ENCODE results near the gene NLGN1.
"Not testable (repeated sequence)": the region's sequence is repeated elsewhere in the genome, so short reads cannot be mapped to it uniquely, and the experiment has no call there.

The NLGN1 gene

GRCh38 chr3:174192471-174192870 is 794.9 kb downstream of the NLGN1 start:
- no peaks in the 10 kb centered on the region for H3K4me1 Mint-ChIP-seq (ENCODE audit: low read depth in 2 of 2)
- H3K4me3 Mint-ChIP-seq: no peak overlapping the region
- H3K36me3 Mint-ChIP-seq (ENCODE audit: insufficient read depth): no peaks in the 10 kb centered on the region
- no peak for ATAC-seq (replicated peaks)
- no peak overlapping the region for H3K27ac Mint-ChIP-seq
- H3K27me3 Mint-ChIP-seq: no peaks in the 10 kb centered on the region
- DNase-seq: no peak
- no peaks in the 10 kb centered on the region for H3K9me3 Mint-ChIP-seq

GRCh38 chr3:174193604-174194003 is 796.1 kb downstream of the NLGN1 start:
- no peak overlapping the region for H3K4me3 Mint-ChIP-seq
- H3K4me1 Mint-ChIP-seq (ENCODE audit: low read depth in 2 of 2): no peaks in the 10 kb centered on the region
- H3K27ac Mint-ChIP-seq: no peak overlapping the region
- no peak for DNase-seq
- no peaks in the 10 kb centered on the region for H3K9me3 Mint-ChIP-seq
- no peaks in the 10 kb centered on the region for H3K27me3 Mint-ChIP-seq
- H3K36me3 Mint-ChIP-seq (ENCODE audit: insufficient read depth): no peaks in the 10 kb centered on the region
- no peak for ATAC-seq (replicated peaks)

- no peak for DNase-seq
- ATAC-seq (replicated peaks): no peak
- H3K9me3 Mint-ChIP-seq: peaks cover 5 to 8% of the 10 kb centered on the region in 2 donors
- H3K4me1 Mint-ChIP-seq (ENCODE audit: low read depth in 2 of 2): no peaks in the 10 kb centered on the region
- H3K27me3 Mint-ChIP-seq: no peaks in the 10 kb centered on the region
- no peak overlapping the region for H3K27ac Mint-ChIP-seq
- no peak overlapping the region for H3K4me3 Mint-ChIP-seq
- no peaks in the 10 kb centered on the region for H3K36me3 Mint-ChIP-seq (ENCODE audit: insufficient read depth)
These were observed 799.9 kb downstream of the NLGN1 start for GRCh38 chr3:174197416-174197815.

GRCh38 chr3:174198199-174198598 is 800.7 kb downstream of the NLGN1 start:
- H3K9me3 Mint-ChIP-seq: peaks cover 5 to 8% of the 10 kb centered on the region in 2 donors
- no peaks in the 10 kb centered on the region for H3K27me3 Mint-ChIP-seq

GRCh38 chr3:174199696-174200095 is 802.2 kb downstream of the NLGN1 start:
- Mint-ChIP-seq H3K4me3 (no peak overlapping the region), H3K27me3 (no peaks in the 10 kb centered on the region), H3K4me1 (ENCODE audit: low read depth in 2 of 2) (no peaks in the 10 kb centered on the region), H3K36me3 (ENCODE audit: insufficient read depth) (no peaks in the 10 kb centered on the region), H3K9me3 (peaks cover 5 to 8% of the 10 kb centered on the region in 2 donors), H3K27ac (no peak overlapping the region)
- DNase-seq (no peak), ATAC-seq (replicated peaks) (no peak)

More at GRCh38 chr3:174198199-174198598, 800.7 kb downstream of the NLGN1 start:
- H3K27ac Mint-ChIP-seq: no peak overlapping the region
- ATAC-seq (replicated peaks) (no peak), DNase-seq (no peak)
- H3K36me3 Mint-ChIP-seq (ENCODE audit: insufficient read depth): no peaks in the 10 kb centered on the region
- H3K4me1 Mint-ChIP-seq (ENCODE audit: low read depth in 2 of 2): no peaks in the 10 kb centered on the region
- H3K4me3 Mint-ChIP-seq: no peak overlapping the region

- ATAC-seq (replicated peaks): no peak
- no peaks in the 10 kb centered on the region for H3K36me3 Mint-ChIP-seq (ENCODE audit: insufficient read depth)
- H3K4me1 Mint-ChIP-seq (ENCODE audit: low read depth in 2 of 2): no peaks in the 10 kb centered on the region
- no peak for DNase-seq
- no peak overlapping the region for H3K27ac Mint-ChIP-seq
- peaks cover 5 to 8% of the 10 kb centered on the region in 2 donors for H3K9me3 Mint-ChIP-seq
- no peaks in the 10 kb centered on the region for H3K27me3 Mint-ChIP-seq
- H3K4me3 Mint-ChIP-seq: no peak overlapping the region
These were observed 804.6 kb downstream of the NLGN1 start for GRCh38 chr3:174202116-174202515.

GRCh38 chr3:174202561-174202960 is 805.0 kb downstream of the NLGN1 start:
- Mint-ChIP-seq H3K9me3 (peaks cover 5 to 8% of the 10 kb centered on the region in 2 donors), H3K4me3 (no peak overlapping the region), H3K4me1 (ENCODE audit: low read depth in 2 of 2) (no peaks in the 10 kb centered on the region), H3K27me3 (no peaks in the 10 kb centered on the region), H3K27ac (no peak overlapping the region), H3K36me3 (ENCODE audit: insufficient read depth) (no peaks in the 10 kb centered on the region)
- ATAC-seq (replicated peaks) (no peak), DNase-seq (no peak)

- peaks cover 2 to 5% of the 10 kb centered on the region in 2 donors for H3K9me3 Mint-ChIP-seq
- DNase-seq (no peak), ATAC-seq (replicated peaks) (no peak)
- no peaks in the 10 kb centered on the region for H3K36me3 Mint-ChIP-seq (ENCODE audit: insufficient read depth)
- no peak overlapping the region for H3K27ac Mint-ChIP-seq
- no peak overlapping the region for H3K4me3 Mint-ChIP-seq
- no peaks in the 10 kb centered on the region for H3K27me3 Mint-ChIP-seq
- no peaks in the 10 kb centered on the region for H3K4me1 Mint-ChIP-seq (ENCODE audit: low read depth in 2 of 2)
These were observed 807.2 kb downstream of the NLGN1 start for GRCh38 chr3:174204765-174205164.

- H3K27me3 Mint-ChIP-seq: no peaks in the 10 kb centered on the region
- no peak overlapping the region for H3K4me3 Mint-ChIP-seq
- DNase-seq (no peak), ATAC-seq (replicated peaks) (no peak)
- H3K4me1 Mint-ChIP-seq (ENCODE audit: low read depth in 2 of 2): no peaks in the 10 kb centered on the region
- no peaks in the 10 kb centered on the region for H3K36me3 Mint-ChIP-seq (ENCODE audit: insufficient read depth)
- peaks cover 3 to 8% of the 10 kb centered on the region in 2 donors for H3K9me3 Mint-ChIP-seq
- H3K27ac Mint-ChIP-seq: no peak overlapping the region
These were observed 809.2 kb downstream of the NLGN1 start for GRCh38 chr3:174206607-174207192.

- no peak for ATAC-seq (replicated peaks)
- Mint-ChIP-seq H3K4me3 (no peak overlapping the region), H3K27ac (no peak overlapping the region), H3K27me3 (no peaks in the 10 kb centered on the region), H3K9me3 (peaks cover 0 to 8% of the 10 kb centered on the region in 2 donors), H3K4me1 (ENCODE audit: low read depth in 2 of 2) (no peaks in the 10 kb centered on the region), H3K36me3 (ENCODE audit: insufficient read depth) (no peaks in the 10 kb centered on the region)
- DNase-seq: no peak
These were observed 810.6 kb downstream of the NLGN1 start for GRCh38 chr3:174208161-174208560.

GRCh38 chr3:174211896-174212295 is 814.4 kb downstream of the NLGN1 start:
- H3K9me3 Mint-ChIP-seq; H3K36me3 Mint-ChIP-seq (ENCODE audit: insufficient read depth); H3K27ac Mint-ChIP-seq; H3K4me3 Mint-ChIP-seq; DNase-seq; ATAC-seq (replicated peaks); H3K4me1 Mint-ChIP-seq (ENCODE audit: low read depth in 2 of 2); H3K27me3 Mint-ChIP-seq: not testable (repeated sequence)

GRCh38 chr3:174215456-174215855 is 817.9 kb downstream of the NLGN1 start:
- no peak overlapping the region for H3K27ac Mint-ChIP-seq
- DNase-seq (no peak), ATAC-seq (replicated peaks) (no peak)
- H3K4me1 Mint-ChIP-seq (ENCODE audit: low read depth in 2 of 2): no peaks in the 10 kb centered on the region
- H3K4me3 Mint-ChIP-seq: no peak overlapping the region
- peaks cover 3 to 13% of the 10 kb centered on the region in 2 donors for H3K9me3 Mint-ChIP-seq
- H3K36me3 Mint-ChIP-seq (ENCODE audit: insufficient read depth): peaks cover 4% of the 10 kb centered on the region
- no peaks in the 10 kb centered on the region for H3K27me3 Mint-ChIP-seq

- ATAC-seq (replicated peaks): no peak
- H3K4me1 Mint-ChIP-seq (ENCODE audit: low read depth in 2 of 2): no peaks in the 10 kb centered on the region
- peaks cover 4% of the 10 kb centered on the region for H3K36me3 Mint-ChIP-seq (ENCODE audit: insufficient read depth)
- DNase-seq: no peak
- no peak overlapping the region for H3K4me3 Mint-ChIP-seq
- H3K27me3 Mint-ChIP-seq: no peaks in the 10 kb centered on the region
- H3K27ac Mint-ChIP-seq: no peak overlapping the region
- H3K9me3 Mint-ChIP-seq: peaks cover 3 to 13% of the 10 kb centered on the region in 2 donors
These were observed 818.5 kb downstream of the NLGN1 start for GRCh38 chr3:174216019-174216418.

GRCh38 chr3:174216946-174217718 is 819.6 kb downstream of the NLGN1 start:
- peaks cover 3 to 13% of the 10 kb centered on the region in 2 donors for H3K9me3 Mint-ChIP-seq
- no peak overlapping the region for H3K4me3 Mint-ChIP-seq
- H3K27ac Mint-ChIP-seq: no peak overlapping the region
- H3K27me3 Mint-ChIP-seq: no peaks in the 10 kb centered on the region
- H3K36me3 Mint-ChIP-seq (ENCODE audit: insufficient read depth): peaks cover 4% of the 10 kb centered on the region
- DNase-seq: no peak
- no peaks in the 10 kb centered on the region for H3K4me1 Mint-ChIP-seq (ENCODE audit: low read depth in 2 of 2)
- no peak for ATAC-seq (replicated peaks)

All from effector memory CD8-positive, alpha-beta T cell (primary cell).